Stomach smooth muscle (tissue), 2 donors: ENCODE data around the gene MACF1.

Source experiments
- H3K27ac ChIP-seq: one replicate; pipeline ENCODE4 v1.7.0; 2013; ENCODE audit warnings: mild to moderate bottlenecking, low read length, inconsistent platforms
- H3K27me3 ChIP-seq, 2 donors: one replicate each; pipeline ENCODE4 v1.7.0; 2013; ENCODE audit warnings: low read length in 2 of 2; ENCODE audit not compliant: insufficient read depth in 2 of 2, control insufficient read depth in 1 of 2
- H3K36me3 ChIP-seq, 2 donors: one replicate each; pipeline ENCODE4 v1.7.0; 2013; ENCODE audit warnings: low read length in 2 of 2; ENCODE audit not compliant: control insufficient read depth in 2 of 2, insufficient read depth in 2 of 2
- H3K4me1 ChIP-seq: one replicate; pipeline ENCODE4 v1.7.0; 2013; ENCODE audit warnings: low read length; ENCODE audit not compliant: control insufficient read depth, insufficient read depth
- H3K4me3 ChIP-seq, 2 donors: one replicate each; pipeline ENCODE4 v1.7.0; 2013; ENCODE audit warnings: low read length in 2 of 2
- H3K9ac ChIP-seq, 2 donors: one replicate each; pipeline ENCODE4 v1.7.0; 2013; ENCODE audit warnings: low read length in 2 of 2, mild to moderate bottlenecking in 1 of 2
- H3K9me3 ChIP-seq, 2 donors: one replicate each; pipeline ENCODE4 v1.7.0; 2013; ENCODE audit warnings: low read length in 2 of 2; ENCODE audit not compliant: control insufficient read depth in 2 of 2
- donor health status: healthy.
- donor health status: Pancreatic carcinoma.

MACF1 gene

GRCh38 chr1:39305555-39305954 lies 101.1 kb downstream of the MACF1 start:
- Histone ChIP-seq H3K4me3 (no peak overlapping the region), H3K4me1 (no peaks in the 10 kb centered on the region), H3K9ac (no peak overlapping the region), H3K9me3 (no peaks in the 10 kb centered on the region), H3K36me3 (peaks cover 33% of the 10 kb centered on the region in 2 donors), H3K27ac (no peak overlapping the region), H3K27me3 (no peaks in the 10 kb centered on the region)

GRCh38 chr1:39310015-39310414 lies 105.5 kb downstream of the MACF1 start:
- H3K27me3 ChIP-seq, result no peaks in the 10 kb centered on the region
- H3K4me3 ChIP-seq, result no peak overlapping the region
- H3K9ac ChIP-seq, result no peak overlapping the region
- H3K9me3 ChIP-seq, result no peaks in the 10 kb centered on the region
- H3K36me3 ChIP-seq, result peaks cover 36 to 43% of the 10 kb centered on the region in 2 donors
- no peaks in the 10 kb centered on the region for H3K4me1 ChIP-seq
- H3K27ac ChIP-seq, result no peak overlapping the region

- Histone ChIP-seq H3K27ac (no peak overlapping the region), H3K27me3 (no peaks in the 10 kb centered on the region), H3K4me3 (no peak overlapping the region), H3K36me3 (peaks cover 39 to 46% of the 10 kb centered on the region in 2 donors), H3K4me1 (no peaks in the 10 kb centered on the region), H3K9ac (no peak overlapping the region), H3K9me3 (no peaks in the 10 kb centered on the region)
Observed at GRCh38 chr1:39310691-39311090, 106.2 kb downstream of the MACF1 start.

GRCh38 chr1:39317111-39317510 lies 112.6 kb downstream of the MACF1 start:
- Histone ChIP-seq H3K9ac (no peak overlapping the region), H3K27me3 (no peaks in the 10 kb centered on the region), H3K36me3 (peaks cover 65 to 76% of the 10 kb centered on the region in 2 donors), H3K4me3 (no peak overlapping the region), H3K27ac (no peak overlapping the region), H3K9me3 (no peaks in the 10 kb centered on the region), H3K4me1 (no peaks in the 10 kb centered on the region)

GRCh38 chr1:39317910-39318633 lies 113.6 kb downstream of the MACF1 start:
- no peak overlapping the region for H3K27ac ChIP-seq

GRCh38 chr1:39321979-39322378 lies 117.5 kb downstream of the MACF1 start:
- Histone ChIP-seq H3K4me3 (no peak overlapping the region), H3K9me3 (no peaks in the 10 kb centered on the region), H3K9ac (no peak overlapping the region), H3K27me3 (no peaks in the 10 kb centered on the region), H3K4me1 (no peaks in the 10 kb centered on the region), H3K27ac (no peak overlapping the region), H3K36me3 (peaks cover 66 to 70% of the 10 kb centered on the region in 2 donors)

More at GRCh38 chr1:39317910-39318633, 113.6 kb downstream of the MACF1 start:
- no peak overlapping the region for H3K9ac ChIP-seq
- H3K4me3 ChIP-seq, result no peak overlapping the region
- H3K27me3 ChIP-seq, result no peaks in the 10 kb centered on the region
- H3K36me3 ChIP-seq, result peaks cover 65 to 76% of the 10 kb centered on the region in 2 donors
- no peaks in the 10 kb centered on the region for H3K4me1 ChIP-seq
- no peaks in the 10 kb centered on the region for H3K9me3 ChIP-seq

- Histone ChIP-seq H3K9ac (no peak overlapping the region), H3K27me3 (no peaks in the 10 kb centered on the region), H3K4me1 (no peaks in the 10 kb centered on the region), H3K36me3 (peaks cover 66 to 69% of the 10 kb centered on the region in 2 donors), H3K27ac (no peak overlapping the region), H3K9me3 (no peaks in the 10 kb centered on the region), H3K4me3 (no peak overlapping the region)
Observed at GRCh38 chr1:39322431-39322830, 117.9 kb downstream of the MACF1 start.

GRCh38 chr1:39324888-39325287 lies 120.4 kb downstream of the MACF1 start:
- peaks cover 4% of the 10 kb centered on the region for H3K4me1 ChIP-seq
- H3K9me3 ChIP-seq, result no peaks in the 10 kb centered on the region
- no peak overlapping the region for H3K9ac ChIP-seq
- H3K4me3 ChIP-seq, result no peak overlapping the region
- no peak overlapping the region for H3K27ac ChIP-seq
- H3K36me3 ChIP-seq, result peaks cover 55 to 58% of the 10 kb centered on the region in 2 donors
- H3K27me3 ChIP-seq, result no peaks in the 10 kb centered on the region

- H3K4me1 ChIP-seq, result peaks cover 4% of the 10 kb centered on the region
- H3K4me3 ChIP-seq, result no peak overlapping the region
- H3K27ac ChIP-seq, result no peak overlapping the region
- H3K36me3 ChIP-seq, result peaks cover 51 to 52% of the 10 kb centered on the region in 2 donors
- H3K9ac ChIP-seq, result no peak overlapping the region
- H3K9me3 ChIP-seq, result no peaks in the 10 kb centered on the region
- no peaks in the 10 kb centered on the region for H3K27me3 ChIP-seq
Observed at GRCh38 chr1:39326836-39327235, 122.3 kb downstream of the MACF1 start.

GRCh38 chr1:39328095-39328494 lies 123.6 kb downstream of the MACF1 start:
- Histone ChIP-seq H3K36me3 (peaks cover 49 to 60% of the 10 kb centered on the region in 2 donors), H3K27ac (peak overlapping the region; percentile 61), H3K4me3 (peak overlapping the region; percentile 8 to 54)

GRCh38 chr1:39328586-39329121 lies 124.2 kb downstream of the MACF1 start:
- peaks cover 4% of the 10 kb centered on the region for H3K4me1 ChIP-seq
- H3K9ac ChIP-seq, result peak overlapping the region in 1 of 2 donors; percentile 37
- H3K36me3 ChIP-seq, result peaks cover 53 to 62% of the 10 kb centered on the region in 2 donors
- H3K27me3 ChIP-seq, result no peaks in the 10 kb centered on the region
- peak overlapping the region; percentile 61 for H3K27ac ChIP-seq
- H3K9me3 ChIP-seq, result no peaks in the 10 kb centered on the region
- H3K4me3 ChIP-seq, result peak overlapping the region; percentile 8 to 54

More at GRCh38 chr1:39328095-39328494, 123.6 kb downstream of the MACF1 start:
- no peaks in the 10 kb centered on the region for H3K27me3 ChIP-seq
- H3K9me3 ChIP-seq, result no peaks in the 10 kb centered on the region
- peak overlapping the region in 1 of 2 donors; percentile 37 for H3K9ac ChIP-seq
- peaks cover 4% of the 10 kb centered on the region for H3K4me1 ChIP-seq
